Astrocyte (in vitro differentiated cells and primary cell): ENCODE results near the gene GP9. TPM values are rescaled to one million over a fixed set of nuclear protein-coding genes. Genes with fewer than 3 reads are reported as not detected.
"Not testable (repeated sequence)": the region's sequence is repeated elsewhere in the genome, so short reads cannot be mapped to it uniquely, and the experiment has no call there.

Experiments used
- DNase-seq: peaks from one replicate; pipeline ENCODE4 v3.0.0-alpha.2; 2010; ENCODE audit warnings: low read depth
- FAIRE-seq: peaks from 2 replicates; lab custom pipeline; 2011; peaks lifted over from hg19 to GRCh38; lab: Jason Lieb, UNC
- H2AFZ ChIP-seq: 2 replicates; pipeline ENCODE4 v1.6.0; 2012; ENCODE audit warnings: low read depth, low read length, inconsistent platforms
- H3K27ac ChIP-seq: 2 replicates; pipeline ENCODE4 v1.5.1; 2011; ENCODE audit warnings: low read depth, low read length, inconsistent platforms
- H3K27me3 ChIP-seq: 2 replicates; pipeline ENCODE4 v1.6.0; 2011; ENCODE audit warnings: low read length, inconsistent platforms; ENCODE audit not compliant: insufficient read depth
- H3K36me3 ChIP-seq: 2 replicates; pipeline ENCODE4 v1.5.1; 2011; ENCODE audit warnings: low read length, inconsistent platforms; ENCODE audit not compliant: insufficient read depth
- H3K4me1 ChIP-seq: 2 replicates; pipeline ENCODE4 v1.5.1; 2011; ENCODE audit warnings: low read length, inconsistent platforms; ENCODE audit not compliant: insufficient read depth
- H3K4me2 ChIP-seq: 2 replicates; pipeline ENCODE4 v1.6.0; 2012; ENCODE audit warnings: low read length, inconsistent platforms
- H3K4me3 ChIP-seq: 2 replicates; pipeline ENCODE4 v1.5.1; 2011; ENCODE audit warnings: low read depth, mild to moderate bottlenecking, low read length, inconsistent platforms; ENCODE audit not compliant: insufficient read depth
- H3K79me2 ChIP-seq: 2 replicates; pipeline ENCODE4 v1.6.0; 2012; ENCODE audit warnings: mild to moderate bottlenecking, low read length, inconsistent platforms; ENCODE audit not compliant: insufficient read depth
- H3K9ac ChIP-seq: 2 replicates; pipeline ENCODE4 v1.6.0; 2012; ENCODE audit warnings: mild to moderate bottlenecking, low read length, inconsistent platforms
- H3K9me3 ChIP-seq: 2 replicates; pipeline ENCODE4 v1.5.1; 2012; ENCODE audit warnings: low read depth, mild to moderate bottlenecking, low read length, inconsistent platforms; ENCODE audit not compliant: insufficient read depth
- H4K20me1 ChIP-seq: 2 replicates; pipeline ENCODE4 v1.6.0; 2012; ENCODE audit warnings: low read length, inconsistent platforms; ENCODE audit not compliant: insufficient read depth
- H3K27ac Mint-ChIP-seq: one replicate; pipeline ENCODE4 v1.8.0; 2021; ENCODE audit warnings: mild to moderate bottlenecking, mixed read lengths; ENCODE audit not compliant: unreplicated experiment
- H3K27me3 Mint-ChIP-seq: one replicate; pipeline ENCODE4 v1.8.0; 2021; ENCODE audit warnings: low read depth, mixed read lengths; ENCODE audit not compliant: unreplicated experiment
- H3K36me3 Mint-ChIP-seq: one replicate; pipeline ENCODE4 v1.8.0; 2021; ENCODE audit warnings: low read depth, mixed read lengths; ENCODE audit not compliant: unreplicated experiment
- H3K4me1 Mint-ChIP-seq: one replicate; pipeline ENCODE4 v1.8.0; 2021; ENCODE audit warnings: low read depth, mixed read lengths; ENCODE audit not compliant: unreplicated experiment
- H3K4me3 Mint-ChIP-seq: one replicate; pipeline ENCODE4 v1.8.0; 2021; ENCODE audit warnings: mild to moderate bottlenecking, moderate library complexity, mixed read lengths; ENCODE audit not compliant: unreplicated experiment
- H3K9me3 Mint-ChIP-seq: one replicate; pipeline ENCODE4 v1.8.0; 2021; ENCODE audit warnings: mild to moderate bottlenecking, mixed read lengths; ENCODE audit not compliant: unreplicated experiment
- CTCF ChIP-seq: IDR thresholded peaks from 2 replicates; pipeline ENCODE4 v1.5.1; 2011; ENCODE audit warnings: low read depth, mild to moderate bottlenecking, inconsistent platforms, low read length, moderate library complexity; ENCODE audit not compliant: insufficient read depth
- EZH2 ChIP-seq: IDR thresholded peaks from 2 replicates; pipeline ENCODE4 v1.6.1; 2012; ENCODE audit warnings: mild to moderate bottlenecking, low read length, inconsistent platforms; ENCODE audit not compliant: insufficient read depth
- total RNA-seq: library from RNA; stranded (reverse); gene quantifications from 2 replicates; pipeline ENCODE4 v1.2.1, GENCODE V29; 2021

Gene GP9
- total RNA-seq, 1 donor from 2014 or later: not detected

- Mint-ChIP-seq H3K9me3 (peaks cover 3% of the 10 kb centered on the region), H3K4me1 (no peaks in the 10 kb centered on the region), H3K27me3 (peaks cover 35% of the 10 kb centered on the region), H3K4me3 (no peak overlapping the region), H3K27ac (no peak overlapping the region), H3K36me3 (no peaks in the 10 kb centered on the region)
- H3K4me2 ChIP-seq: no peak overlapping the region
- no peaks in the 10 kb centered on the region for H3K79me2 ChIP-seq
- no peaks in the 10 kb centered on the region for H3K9me3 ChIP-seq
- no peaks in the 10 kb centered on the region for H3K4me1 ChIP-seq
- no peak overlapping the region for H3K4me3 ChIP-seq
- no peaks in the 10 kb centered on the region for H3K27me3 ChIP-seq
- DNase-seq (no peak), FAIRE-seq (no peak)
- no peak overlapping the region for H3K9ac ChIP-seq
- H4K20me1 ChIP-seq: no peaks in the 10 kb centered on the region
- TF ChIP-seq CTCF: no peak
- no peak for TF ChIP-seq EZH2
- H3K27ac ChIP-seq: no peak overlapping the region
- no peak overlapping the region for H2AFZ ChIP-seq
- no peaks in the 10 kb centered on the region for H3K36me3 ChIP-seq
These were observed 4.6 kb downstream of the GP9 start for GRCh38 chr3:129065016-129065719.

GRCh38 chr3:129065720-129066073 is 5.1 kb downstream of the GP9 start:
- H3K9ac ChIP-seq: no peak overlapping the region
- peaks cover 38% of the 10 kb centered on the region for H3K27me3 Mint-ChIP-seq
- no peaks in the 10 kb centered on the region for H4K20me1 ChIP-seq
- no peak overlapping the region for H3K27ac Mint-ChIP-seq
- no peak overlapping the region for H3K27ac ChIP-seq
- H3K36me3 ChIP-seq: no peaks in the 10 kb centered on the region
- no peak overlapping the region for H3K4me3 Mint-ChIP-seq
- H2AFZ ChIP-seq: no peak overlapping the region
- TF ChIP-seq CTCF (no peak), EZH2 (no peak)
- DNase-seq: no peak
- H3K4me3 ChIP-seq: no peak overlapping the region
- no peaks in the 10 kb centered on the region for H3K36me3 Mint-ChIP-seq
- no peak overlapping the region for H3K4me2 ChIP-seq
- no peaks in the 10 kb centered on the region for H3K9me3 ChIP-seq
- no peaks in the 10 kb centered on the region for H3K4me1 Mint-ChIP-seq
- peaks cover 3% of the 10 kb centered on the region for H3K9me3 Mint-ChIP-seq
- no peak for FAIRE-seq
- no peaks in the 10 kb centered on the region for H3K79me2 ChIP-seq
- no peaks in the 10 kb centered on the region for H3K4me1 ChIP-seq
- no peaks in the 10 kb centered on the region for H3K27me3 ChIP-seq

GRCh38 chr3:129067719-129068118 is 7.1 kb downstream of the GP9 start:
- not testable (repeated sequence) for H4K20me1 ChIP-seq, H2AFZ ChIP-seq, FAIRE-seq, H3K4me3 ChIP-seq, H3K27ac ChIP-seq, DNase-seq, H3K9ac ChIP-seq, H3K36me3 Mint-ChIP-seq, H3K36me3 ChIP-seq, H3K4me1 ChIP-seq, H3K27ac Mint-ChIP-seq, H3K4me1 Mint-ChIP-seq, H3K9me3 ChIP-seq, H3K27me3 ChIP-seq, H3K9me3 Mint-ChIP-seq, H3K4me3 Mint-ChIP-seq, H3K79me2 ChIP-seq
- peak overlapping the region; percentile 73 for H3K4me2 ChIP-seq
- H3K27me3 Mint-ChIP-seq: peaks cover 37% of the 10 kb centered on the region
